ENCODE results near the gene NFATC2. TPM values are rescaled to one million over a fixed set of nuclear protein-coding genes. Genes with fewer than 3 reads are reported as not detected.

NFATC2 gene
- total RNA-seq, 6 experiments from 2014 or later, result 3.9 to 7.1 (median 4.7) TPM

GRCh38 chr20:51391926-51392325, 150.6 kb downstream of the NFATC2 start:
- no peaks in the 10 kb centered on the region for H3K36me3 ChIP-seq
- H3K27me3 ChIP-seq, result no peaks in the 10 kb centered on the region
- 91% methylated on average over 1 of the region's 1 CpG for WGBS (ENCODE audit: insufficient coverage, low coverage, low lambda C conversion rate, missing lambda C conversion rate)

DNA sequence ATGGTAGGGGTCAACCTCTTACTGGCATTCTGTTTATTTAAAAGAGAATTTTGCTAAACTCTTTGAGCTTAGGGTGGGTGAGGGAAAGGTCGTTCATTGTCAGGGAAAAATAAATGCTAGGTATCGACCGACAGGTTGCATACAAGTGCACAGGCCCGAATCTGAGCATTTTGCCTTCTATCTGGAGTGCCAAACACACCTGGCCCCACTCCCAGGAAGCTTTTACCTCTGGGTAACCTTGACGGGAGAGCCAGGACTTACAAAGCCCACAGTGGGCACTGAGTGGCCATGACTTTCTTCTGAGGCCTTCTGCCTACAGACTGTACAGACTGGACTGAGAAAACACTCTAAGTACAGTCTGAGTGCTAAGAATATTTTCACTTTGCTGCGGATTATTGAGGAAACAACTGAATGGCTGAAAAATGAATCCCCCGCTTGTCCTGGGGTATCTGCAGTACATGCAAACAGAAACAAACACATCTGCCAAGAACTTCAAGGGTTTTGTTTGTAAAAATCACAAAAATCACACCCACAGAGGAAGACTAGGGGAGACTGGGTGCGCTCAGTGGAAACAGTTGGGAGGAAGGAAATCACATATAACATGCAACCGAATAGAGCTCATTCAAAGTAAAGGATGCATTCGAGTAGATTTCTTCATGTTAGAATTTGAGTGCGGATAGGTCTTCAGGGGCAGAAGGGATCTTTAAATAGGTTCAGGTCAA, 152.8 kb downstream of the NFATC2 start:
- TF ChIP-seq, protein P1, sequence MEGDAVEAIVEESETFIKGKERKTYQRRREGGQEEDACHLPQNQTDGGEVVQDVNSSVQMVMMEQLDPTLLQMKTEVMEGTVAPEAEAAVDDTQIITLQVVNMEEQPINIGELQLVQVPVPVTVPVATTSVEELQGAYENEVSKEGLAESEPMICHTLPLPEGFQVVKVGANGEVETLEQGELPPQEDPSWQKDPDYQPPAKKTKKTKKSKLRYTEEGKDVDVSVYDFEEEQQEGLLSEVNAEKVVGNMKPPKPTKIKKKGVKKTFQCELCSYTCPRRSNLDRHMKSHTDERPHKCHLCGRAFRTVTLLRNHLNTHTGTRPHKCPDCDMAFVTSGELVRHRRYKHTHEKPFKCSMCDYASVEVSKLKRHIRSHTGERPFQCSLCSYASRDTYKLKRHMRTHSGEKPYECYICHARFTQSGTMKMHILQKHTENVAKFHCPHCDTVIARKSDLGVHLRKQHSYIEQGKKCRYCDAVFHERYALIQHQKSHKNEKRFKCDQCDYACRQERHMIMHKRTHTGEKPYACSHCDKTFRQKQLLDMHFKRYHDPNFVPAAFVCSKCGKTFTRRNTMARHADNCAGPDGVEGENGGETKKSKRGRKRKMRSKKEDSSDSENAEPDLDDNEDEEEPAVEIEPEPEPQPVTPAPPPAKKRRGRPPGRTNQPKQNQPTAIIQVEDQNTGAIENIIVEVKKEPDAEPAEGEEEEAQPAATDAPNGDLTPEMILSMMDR (IDR thresholded peaks at IDR 0.05), result no peak
- no peak for TF ChIP-seq POLR2A (IDR thresholded peaks at IDR 0.05)
- WGBS (ENCODE audit: insufficient coverage, low coverage, low lambda C conversion rate, missing lambda C conversion rate), result 34% methylated on average over 11 of the region's 11 CpGs
- H3K27ac ChIP-seq, result peak overlapping the region; percentile 10 to 52 (median 32)
- ATAC-seq (peak; percentile 68 to 88 (median 82)), DNase-seq (peak; percentile 46 to 87 (median 84))
- H3K4me1 ChIP-seq, result peaks cover 2 to 37% (median 15%) of the 10 kb centered on the region in 4 donors
- H3K9me3 ChIP-seq, result no peaks in the 10 kb centered on the region
- intact Hi-C loops (cut with DNase I), result no loop called here
- H3K4me3 ChIP-seq, result no peak overlapping the region
- no peaks in the 10 kb centered on the region for H3K36me3 ChIP-seq
- no peaks in the 10 kb centered on the region for H3K27me3 ChIP-seq

More at GRCh38 chr20:51391926-51392325, 150.6 kb downstream of the NFATC2 start:
- intact Hi-C loops (cut with DNase I), result no loop called here
- no peak for DNase-seq
- Histone ChIP-seq H3K4me1 (peaks cover 2 to 37% (median 15%) of the 10 kb centered on the region in 4 donors), H3K9me3 (no peaks in the 10 kb centered on the region), H3K4me3 (no peak overlapping the region), H3K27ac (no peak overlapping the region)
- ATAC-seq, result no peak
- no peak for TF ChIP-seq POLR2A (IDR thresholded peaks at IDR 0.05)
- TF ChIP-seq, protein P1 (IDR thresholded peaks at IDR 0.05), result no peak

DNA sequence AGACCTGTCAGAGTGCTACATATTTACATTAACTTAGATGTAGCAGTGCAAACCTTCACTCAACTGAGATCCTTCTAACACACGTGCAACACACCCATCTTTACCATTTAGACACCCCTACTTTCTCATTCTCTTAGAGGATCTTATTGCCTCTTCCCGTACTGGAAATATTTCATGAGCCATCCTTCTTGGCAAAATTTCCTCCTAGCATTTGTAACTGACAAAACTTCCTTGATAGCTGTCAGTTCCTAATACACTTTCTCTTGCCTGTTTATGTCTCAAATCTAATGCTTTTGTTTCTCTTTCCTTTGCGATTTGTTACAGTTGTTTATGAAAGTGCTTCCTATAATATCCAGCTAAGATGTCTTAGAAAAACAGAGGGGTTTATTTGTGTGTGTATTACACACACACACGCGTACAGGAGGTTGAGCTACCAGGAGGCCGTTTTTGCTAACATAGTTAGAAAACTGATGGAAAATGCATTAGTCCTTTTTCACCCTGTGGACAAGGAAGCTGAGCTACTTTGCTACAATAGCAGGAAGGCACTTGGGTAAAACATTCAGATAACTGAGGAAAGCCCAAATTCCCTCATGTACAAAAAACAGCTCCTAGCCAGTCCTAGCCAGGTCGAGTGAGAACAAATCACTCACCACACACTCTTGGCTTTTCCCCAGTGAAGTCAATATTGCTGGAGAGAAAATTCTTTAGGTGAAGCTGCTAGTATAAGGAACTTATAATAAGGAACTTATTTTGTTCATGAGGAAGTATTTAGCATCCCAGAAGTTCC, 153.6 kb downstream of the NFATC2 start:
- TF ChIP-seq, protein P1 (IDR thresholded peaks at IDR 0.05), result no peak
- TF ChIP-seq POLR2A (IDR thresholded peaks at IDR 0.05), result no peak
- Histone ChIP-seq H3K27me3 (no peaks in the 10 kb centered on the region), H3K27ac (peak overlapping the region; percentile 10 to 52 (median 32)), H3K36me3 (no peaks in the 10 kb centered on the region), H3K4me3 (no peak overlapping the region), H3K4me1 (peaks cover 2 to 37% (median 15%) of the 10 kb centered on the region in 4 donors), H3K9me3 (no peaks in the 10 kb centered on the region)
- intact Hi-C loops (cut with DNase I), result no loop called here
- ATAC-seq (peak; percentile 45 to 69 (median 59)), DNase-seq (no peak)
- 50% methylated on average over 7 of the region's 7 CpGs for WGBS (ENCODE audit: insufficient coverage, low coverage, low lambda C conversion rate, missing lambda C conversion rate)

DNA sequence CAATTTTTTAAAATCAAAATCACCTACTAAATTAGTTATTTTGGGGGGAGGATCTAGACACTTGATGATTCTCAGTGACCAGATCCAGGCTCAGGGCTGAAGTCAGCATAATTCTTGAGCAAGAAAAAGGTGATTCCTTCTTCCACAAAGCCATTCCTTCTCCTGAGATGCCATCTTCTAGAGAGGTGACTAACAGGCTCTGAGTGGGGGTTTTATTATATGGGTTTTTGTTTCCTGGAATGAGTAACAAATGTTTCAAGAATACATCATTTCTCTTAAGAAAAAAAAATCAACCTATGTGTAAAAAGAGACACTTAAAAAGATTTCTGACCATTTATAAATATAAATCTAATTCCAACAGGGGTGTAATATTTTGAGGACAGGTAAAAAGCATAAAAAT, 154.3 kb downstream of the NFATC2 start:
- no peaks in the 10 kb centered on the region for H3K36me3 ChIP-seq
- H3K4me3 ChIP-seq, result no peak overlapping the region
- intact Hi-C loops (cut with DNase I), result no loop called here
- H3K4me1 ChIP-seq, result peaks cover 2 to 34% (median 15%) of the 10 kb centered on the region in 4 donors
- no peak for ATAC-seq
- TF ChIP-seq, protein P1 (IDR thresholded peaks at IDR 0.05), result no peak
- TF ChIP-seq POLR2A (IDR thresholded peaks at IDR 0.05), result no peak
- H3K27ac ChIP-seq, result no peak overlapping the region
- DNase-seq, result no peak
- no peaks in the 10 kb centered on the region for H3K27me3 ChIP-seq
- no peaks in the 10 kb centered on the region for H3K9me3 ChIP-seq
